ENCODE data around the gene HTR1E.
"Not testable (repeated sequence)": the region's sequence is repeated elsewhere in the genome, so short reads cannot be mapped to it uniquely, and the experiment has no call there.

The HTR1E gene

DNA sequence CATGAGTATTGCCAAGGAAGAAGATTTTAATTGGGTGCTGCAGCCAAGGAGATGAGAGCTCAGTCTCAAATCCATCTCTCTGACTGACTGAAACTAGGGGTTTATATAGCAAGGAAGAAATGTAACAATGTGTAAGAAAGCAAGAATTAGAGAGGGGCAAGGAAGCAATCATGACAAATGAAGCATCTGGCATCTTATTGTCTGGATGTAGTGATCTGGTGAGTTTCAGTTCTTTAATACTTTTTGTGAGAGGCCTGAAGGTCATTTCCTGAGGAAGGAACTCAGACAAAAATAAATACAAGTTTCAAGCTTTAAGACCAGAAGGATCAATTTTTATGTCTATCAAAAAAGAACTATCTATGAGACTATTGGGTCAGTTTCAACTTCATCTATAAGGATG, 64.2 kb downstream of the HTR1E start:
- DNase-seq: no peak

GRCh38 chr6:87002391-87002790, 65.1 kb downstream of the HTR1E start:
- not testable (repeated sequence) for DNase-seq

DNA sequence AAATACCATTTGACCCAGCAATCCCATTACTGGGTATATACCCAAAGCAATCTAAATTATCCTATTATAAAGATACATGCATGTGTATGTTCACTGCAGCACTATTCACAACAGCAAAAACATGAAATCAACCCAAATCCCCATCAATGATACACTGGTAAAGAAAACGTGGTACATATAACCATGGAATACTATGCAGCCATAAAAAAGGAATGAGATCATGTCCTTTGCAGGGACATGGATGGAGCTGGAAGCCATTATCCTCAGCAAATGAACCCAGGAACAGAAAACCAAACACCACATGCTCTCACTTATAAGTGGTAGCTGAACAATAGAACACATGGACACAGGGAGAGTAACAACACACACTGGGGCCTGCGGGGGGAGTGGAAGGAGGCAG, 69.2 kb downstream of the HTR1E start:
- not testable (repeated sequence) for DNase-seq

DNA sequence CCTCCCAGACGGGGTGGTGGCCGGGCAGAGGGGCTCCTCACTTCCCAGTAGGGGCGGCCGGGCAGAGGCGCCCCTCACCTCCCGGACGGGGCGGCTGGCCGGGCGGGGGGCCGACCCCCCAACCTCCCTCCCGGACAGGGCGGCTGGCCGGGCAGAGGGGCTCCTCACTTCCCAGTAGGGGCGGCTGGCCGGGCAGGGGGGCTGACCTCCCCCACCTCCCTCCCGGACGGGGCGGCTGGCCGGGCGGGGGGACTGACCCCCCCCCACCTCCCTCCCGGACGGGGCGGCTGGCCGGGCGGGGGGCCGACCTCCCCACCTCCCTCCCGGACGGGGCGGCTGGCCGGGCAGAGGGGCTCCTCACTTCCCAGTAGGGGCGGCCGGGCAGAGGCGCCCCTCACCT, 72.3 kb downstream of the HTR1E start:
- not testable (repeated sequence) for DNase-seq

- no peak for DNase-seq
Measured at GRCh38 chr6:87012035-87012434, 74.7 kb downstream of the HTR1E start.

DNA sequence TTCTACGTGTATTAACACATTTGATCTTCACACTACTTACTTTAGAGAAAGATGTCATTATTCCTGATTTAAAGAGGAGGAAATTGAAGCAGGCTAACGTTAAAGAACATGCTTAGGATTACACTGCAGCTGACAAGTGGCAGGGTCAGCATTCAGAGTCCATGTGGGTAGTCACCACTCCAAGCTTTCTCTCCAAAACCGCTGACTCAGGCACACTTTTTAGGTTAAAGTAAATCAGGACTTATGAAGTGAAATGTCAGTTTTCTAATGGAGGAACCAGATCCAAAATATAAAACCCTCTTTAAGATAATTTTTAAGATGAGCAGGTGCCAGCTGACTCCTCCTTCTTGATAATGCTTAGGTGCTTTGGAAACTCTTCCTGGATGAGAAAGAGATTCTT, 75.4 kb downstream of the HTR1E start:
- no peak for DNase-seq

DNA sequence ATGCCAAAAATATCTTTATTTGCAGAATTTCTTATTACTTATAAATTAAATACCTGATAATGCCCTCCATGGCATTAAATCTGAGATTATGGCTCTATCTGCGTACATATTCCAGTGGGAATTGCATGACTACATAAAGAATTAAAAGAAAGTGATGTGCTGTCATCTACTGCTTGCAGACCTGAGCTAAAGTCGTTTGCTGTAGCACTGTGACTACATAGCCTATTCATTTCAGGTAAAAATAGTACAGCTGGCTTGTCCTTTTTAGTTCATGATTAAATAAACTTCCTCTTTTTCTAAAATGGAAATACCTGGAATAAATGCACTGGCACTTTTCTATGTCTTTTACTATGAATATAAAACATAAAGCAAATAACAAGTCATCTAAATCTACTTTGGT, 79.4 kb downstream of the HTR1E start:
- no peak for DNase-seq

DNA sequence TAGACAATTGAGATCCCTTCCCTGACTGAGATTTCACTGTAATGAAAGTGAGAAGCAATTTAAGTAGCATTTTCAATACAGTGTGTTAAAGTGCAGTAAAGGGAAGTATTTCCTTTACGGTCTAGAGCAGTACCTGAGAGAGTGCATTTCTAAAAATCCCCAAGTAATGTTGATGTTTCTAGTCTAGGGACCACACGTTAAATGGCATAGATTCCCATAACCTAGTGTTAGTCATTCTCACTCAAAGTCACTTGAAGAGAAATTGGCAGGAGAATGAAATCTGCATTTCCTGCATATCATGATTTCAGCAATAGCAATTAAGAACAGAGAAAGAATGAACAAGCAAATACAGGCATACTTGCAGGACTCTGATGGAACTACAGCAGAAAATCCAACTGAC, 89.7 kb downstream of the HTR1E start:
- no peak for DNase-seq

- no peak for DNase-seq
Measured at GRCh38 chr6:87029711-87030314, 92.5 kb downstream of the HTR1E start.

- DNase-seq: no peak
Measured at GRCh38 chr6:87040729-87041128, 103.4 kb downstream of the HTR1E start.

GRCh38 chr6:87045521-87046075, 108.3 kb downstream of the HTR1E start:
- DNase-seq: no peak

GRCh38 chr6:87049779-87050178, 112.5 kb downstream of the HTR1E start:
- no peak for DNase-seq

GRCh38 chr6:87053312-87053711, 116.0 kb downstream of the HTR1E start:
- DNase-seq: no peak

GRCh38 chr6:87054143-87054833, 117.0 kb downstream of the HTR1E start:
- no peak for DNase-seq

DNA sequence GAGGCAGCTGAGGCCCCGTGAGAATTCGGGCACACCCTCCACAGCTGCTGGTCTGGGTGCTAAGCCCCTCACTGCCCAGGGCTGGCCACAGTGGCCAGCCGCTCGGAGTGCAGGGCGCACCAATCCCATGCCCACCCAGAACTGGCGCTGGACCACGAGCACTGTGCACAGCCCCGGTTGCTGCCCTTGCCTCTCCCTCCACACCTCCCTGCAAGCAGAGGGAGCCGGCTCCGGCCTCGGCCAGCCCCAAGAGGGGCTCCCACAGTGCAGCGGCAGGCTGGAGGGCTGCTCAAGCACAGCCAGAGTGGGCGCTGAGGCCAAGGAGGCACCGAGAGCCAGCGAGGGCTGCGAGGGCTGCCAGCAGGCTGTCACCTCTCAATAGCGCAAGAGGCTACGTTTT, 122.6 kb downstream of the HTR1E start:
- no peak for DNase-seq

GRCh38 chr6:87065117-87065516, 127.8 kb downstream of the HTR1E start:
- DNase-seq: no peak

All from right hindlimb (tissue), 1 donor.